HG03095 (cell line): ENCODE results near the gene SPIN1.

ENCODE experiments used
- ATAC-seq: cut with Tn5 transposase; IDR thresholded peaks from one replicate; pipeline ENCODE4 v1.9.1; 2021; ENCODE audit warnings: moderate library complexity; ENCODE audit not compliant: unreplicated experiment

The SPIN1 gene

DNA sequence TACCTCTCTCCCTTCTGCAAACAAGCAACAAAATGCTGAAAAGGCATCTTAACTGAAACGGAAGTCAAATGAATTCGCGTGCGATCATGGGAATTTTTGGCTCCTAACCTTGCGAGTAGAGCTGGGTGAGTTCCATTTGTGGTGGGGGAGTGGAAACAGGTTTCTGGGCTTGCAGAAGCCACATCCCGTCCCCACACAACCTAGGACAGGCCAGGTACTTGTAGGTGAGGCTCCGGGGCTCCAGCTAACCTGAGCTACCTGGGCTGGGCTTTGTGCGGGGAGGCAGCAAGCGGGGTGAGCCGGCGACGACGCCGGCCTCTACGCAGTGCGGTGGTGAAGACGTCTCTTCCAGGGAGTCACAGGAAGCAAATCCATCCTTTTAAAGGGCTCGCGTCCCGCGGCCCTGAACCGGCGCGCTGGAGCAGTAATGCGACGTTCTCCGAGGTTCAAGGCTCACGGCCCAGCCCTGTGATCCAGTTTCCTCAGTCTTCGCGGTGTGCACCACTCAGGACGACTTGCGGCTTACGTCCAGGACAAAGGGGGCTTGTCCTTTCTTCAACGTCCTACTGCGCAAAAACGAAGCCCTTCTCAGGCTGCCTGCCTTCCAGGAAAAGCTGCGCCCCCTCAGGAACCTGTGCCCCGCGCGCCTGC is 567 bp upstream of the SPIN1 start:
- ATAC-seq, result peak; percentile 6

DNA sequence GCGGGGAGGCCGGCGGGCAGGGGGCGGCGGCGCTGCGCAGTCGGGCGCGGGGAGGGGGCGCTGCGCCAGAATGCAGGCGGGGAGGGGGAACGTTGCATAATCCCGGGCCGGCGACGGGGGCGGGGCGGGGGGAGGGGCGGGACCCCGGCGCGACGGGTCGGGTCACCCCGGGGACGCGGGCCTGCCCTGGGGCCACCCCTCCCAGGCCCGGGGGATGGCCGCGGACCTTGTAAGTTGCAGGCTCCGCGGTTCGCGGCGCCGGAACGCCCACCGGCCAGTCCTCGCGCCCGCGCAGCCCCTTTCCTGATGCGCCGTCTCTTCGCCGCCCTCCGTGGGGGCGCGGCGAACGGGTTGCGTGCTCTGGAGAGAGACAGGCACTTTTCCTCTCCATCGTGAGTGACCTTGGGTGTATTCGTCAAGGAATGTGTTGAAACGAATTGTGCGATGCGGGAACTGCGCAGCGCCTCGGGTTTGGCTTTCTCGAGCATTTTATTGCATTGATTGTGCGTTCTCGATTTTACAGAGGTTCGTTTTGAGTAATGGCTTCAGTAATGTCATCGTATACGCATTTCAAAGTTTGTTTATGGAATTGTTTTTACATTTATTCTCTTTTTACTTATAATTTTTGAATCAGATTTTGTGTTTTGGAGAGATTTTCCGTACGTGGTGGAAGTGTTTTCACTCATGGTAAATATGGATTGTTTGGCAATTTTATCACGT is 802 bp downstream of the SPIN1 start:
- peak; percentile 19 for ATAC-seq

DNA sequence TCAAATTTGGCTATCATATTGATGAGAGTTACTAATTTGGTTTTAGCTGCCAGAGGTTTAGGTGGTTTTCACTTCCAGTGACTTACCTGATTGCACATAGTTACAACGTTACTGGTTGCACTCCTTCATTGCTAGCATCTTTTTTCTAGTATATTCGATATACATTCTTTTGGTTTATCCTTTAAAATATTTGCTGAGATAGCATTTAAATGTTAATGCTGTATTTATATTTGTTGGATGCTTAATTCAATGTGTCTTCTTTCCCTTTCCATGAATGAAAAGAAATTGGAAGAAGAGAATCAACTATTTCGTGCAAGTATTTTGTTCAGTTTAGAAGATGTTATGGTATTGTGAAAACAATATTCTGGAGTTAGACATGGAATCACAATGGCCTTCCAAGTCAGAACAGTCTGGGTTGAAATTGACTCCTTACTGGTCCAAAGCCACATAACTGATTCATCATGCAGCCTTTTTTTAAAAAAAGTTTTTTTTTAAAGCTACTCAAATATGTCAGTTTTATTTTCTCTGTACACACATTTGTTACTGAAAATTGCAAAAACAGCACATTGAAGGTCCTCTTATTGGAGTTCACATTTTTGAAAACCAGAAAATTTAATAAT is 2.2 kb downstream of the SPIN1 start:
- no peak for ATAC-seq

DNA sequence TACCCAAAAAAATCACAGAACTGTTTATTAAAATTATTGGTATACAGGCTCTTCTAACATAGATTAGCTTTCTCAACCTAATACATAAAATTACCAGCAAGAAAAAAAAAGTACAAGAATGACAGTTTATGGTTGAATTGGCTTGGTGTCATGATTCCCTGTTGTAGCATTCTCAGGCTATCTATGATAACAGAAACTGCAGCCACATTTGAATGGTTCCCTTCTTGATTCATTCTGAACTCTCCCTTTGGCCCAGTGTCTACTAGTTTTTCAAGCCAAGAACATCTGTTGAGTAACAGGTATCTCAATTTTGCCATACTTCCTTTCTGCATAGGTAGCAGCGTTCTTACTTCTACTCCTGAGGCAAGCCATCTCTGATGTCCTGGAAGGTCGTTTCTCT is 3.0 kb downstream of the SPIN1 start:
- no peak for ATAC-seq

DNA sequence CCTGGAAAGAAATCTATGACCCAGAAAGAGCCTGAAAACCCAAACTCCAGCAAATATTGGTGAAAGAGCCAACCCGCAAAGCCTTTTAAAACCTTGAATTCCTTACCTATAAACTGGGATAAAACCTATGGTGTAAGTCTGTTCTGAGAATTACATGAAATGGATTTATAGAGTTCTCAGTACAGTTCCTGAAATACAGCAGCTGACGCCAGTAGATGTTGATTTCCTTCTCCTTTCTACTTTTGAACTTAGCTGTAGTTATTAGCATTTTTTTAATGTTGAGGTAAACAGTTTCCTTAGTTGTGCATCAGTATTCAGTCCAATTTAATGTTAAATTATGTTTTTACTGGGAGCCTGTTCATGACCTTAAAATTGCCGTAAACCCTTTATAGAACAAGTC is 3.7 kb downstream of the SPIN1 start:
- no peak for ATAC-seq

DNA sequence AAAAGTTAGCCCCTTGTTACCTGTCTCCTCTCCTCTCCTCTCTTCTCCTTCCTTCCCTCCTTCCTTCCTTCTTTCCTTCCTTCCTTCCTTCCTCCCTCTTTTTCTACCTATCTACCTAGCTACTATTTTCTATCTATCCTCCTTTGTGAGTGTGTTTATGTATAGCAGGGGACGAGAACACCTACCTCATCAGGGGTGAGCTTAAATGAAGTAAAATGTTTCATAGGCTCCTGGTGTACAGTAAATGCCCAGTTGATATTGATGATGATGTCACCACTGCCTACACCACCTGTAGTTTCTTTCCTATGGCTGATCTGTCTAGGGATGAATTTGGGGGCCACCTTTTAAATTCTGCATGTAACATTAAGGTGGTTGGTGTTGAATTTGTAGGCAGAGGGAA is 4.3 kb downstream of the SPIN1 start:
- no peak for ATAC-seq

DNA sequence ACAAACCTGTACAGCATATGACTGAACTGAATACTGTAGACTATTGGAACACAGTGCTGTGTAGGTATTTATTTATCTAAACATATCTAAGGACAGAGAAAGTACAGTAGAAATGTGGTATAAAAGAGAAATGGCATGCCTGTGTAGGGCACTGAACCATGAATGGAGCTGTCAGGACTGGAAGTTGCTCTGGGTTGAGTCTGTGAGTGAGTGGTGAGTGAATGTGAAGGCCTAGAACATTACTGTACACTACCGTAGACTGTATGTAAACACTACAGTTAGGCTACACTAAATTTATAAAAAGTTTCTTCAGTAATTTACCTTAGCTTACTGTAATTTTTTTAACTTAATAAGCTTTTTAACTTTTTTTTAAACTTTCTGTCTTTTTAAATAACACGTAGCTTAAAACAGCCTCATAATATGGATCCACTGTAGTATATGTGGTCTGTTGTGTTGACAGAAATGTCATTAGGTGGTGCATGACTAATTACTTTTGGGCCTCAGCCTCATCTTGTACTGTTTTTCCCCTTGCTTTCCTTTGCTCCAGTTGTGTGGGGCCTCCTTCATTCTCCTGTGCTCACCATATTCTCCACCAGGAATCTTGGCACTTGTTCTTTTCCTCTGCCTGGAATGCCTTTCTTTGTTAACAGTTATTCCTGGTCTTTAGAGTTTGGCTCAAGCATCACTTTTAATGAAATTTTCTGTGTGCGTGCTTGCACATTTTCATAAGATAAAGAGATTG is 8.8 kb downstream of the SPIN1 start:
- ATAC-seq, result no peak

DNA sequence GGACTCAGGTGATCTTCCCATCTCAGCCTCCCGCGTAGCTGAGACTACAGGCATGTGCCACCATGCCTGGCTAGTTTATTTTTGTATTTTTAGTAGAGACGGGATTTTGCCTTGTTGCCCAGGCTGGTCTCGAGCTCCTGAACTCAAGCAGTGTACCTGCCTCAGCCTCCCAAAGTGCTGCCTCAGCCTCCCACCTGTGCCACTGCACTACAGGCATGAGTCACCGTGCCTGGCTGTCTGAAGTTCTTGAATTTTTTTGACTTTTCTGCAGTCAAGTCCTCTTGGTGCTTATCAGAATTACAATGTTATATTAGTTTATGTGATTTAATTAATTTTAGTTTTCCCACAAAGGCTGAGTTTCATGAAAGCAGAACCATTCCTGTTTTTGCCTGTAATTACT is 9.8 kb downstream of the SPIN1 start:
- ATAC-seq, result no peak

DNA sequence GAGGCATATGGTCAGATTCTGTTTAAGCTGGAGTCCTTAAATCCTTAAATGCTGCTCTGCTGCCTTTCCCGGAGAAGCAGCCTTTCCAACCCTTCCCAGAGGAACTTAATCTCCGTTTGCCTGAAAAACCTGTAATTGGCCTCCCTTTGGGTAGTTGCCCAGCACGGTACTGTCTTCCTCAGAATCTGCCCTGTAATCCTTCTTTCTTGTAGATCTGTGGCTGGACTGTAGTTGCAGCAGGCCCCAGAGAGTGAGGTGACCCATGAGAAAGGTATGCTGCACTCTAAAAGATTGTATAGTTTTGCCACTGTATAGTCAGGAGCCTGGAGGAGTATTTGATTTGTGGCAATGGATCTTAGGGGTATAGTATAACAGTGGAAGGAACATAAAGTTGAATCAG is 11.7 kb downstream of the SPIN1 start:
- no peak for ATAC-seq

DNA sequence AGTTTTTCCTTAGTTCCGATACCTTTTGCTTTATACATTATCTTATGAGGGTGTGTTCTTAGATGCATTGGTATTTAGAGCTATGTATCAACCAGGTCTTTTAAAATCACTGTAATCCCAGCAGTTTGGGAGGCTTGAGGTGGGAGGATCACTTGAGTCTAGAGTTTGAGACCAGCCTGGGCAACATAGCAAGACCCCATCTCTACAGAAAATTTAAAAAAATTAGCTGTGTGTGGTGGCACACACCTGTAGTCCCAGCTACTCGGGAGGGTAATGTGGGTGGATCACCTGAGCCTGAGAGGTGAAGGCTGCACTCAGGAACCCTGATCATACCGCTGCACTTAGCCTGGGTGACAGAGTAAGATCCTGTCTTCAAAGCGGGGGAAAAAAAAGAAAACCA is 15.1 kb downstream of the SPIN1 start:
- ATAC-seq, result no peak

DNA sequence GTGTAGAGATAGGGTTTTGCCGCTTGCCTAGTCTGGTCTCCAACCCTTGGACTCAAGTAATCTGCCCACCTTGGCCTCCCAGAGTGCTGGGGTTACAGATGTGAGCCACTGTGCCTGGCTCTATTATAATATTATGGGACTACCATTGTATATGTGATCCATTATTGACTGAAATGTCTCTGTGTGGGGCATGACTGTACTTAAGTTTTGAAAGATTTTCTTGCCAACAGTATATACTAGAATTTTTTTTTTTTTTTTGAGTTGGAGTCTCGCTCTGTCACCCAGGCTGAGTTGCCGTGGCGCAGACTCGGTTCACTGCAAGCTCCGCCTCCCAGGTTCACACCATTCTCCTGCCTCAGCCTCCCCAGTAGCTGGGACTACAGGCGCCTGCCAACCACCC is 17.8 kb downstream of the SPIN1 start:
- no peak for ATAC-seq

DNA sequence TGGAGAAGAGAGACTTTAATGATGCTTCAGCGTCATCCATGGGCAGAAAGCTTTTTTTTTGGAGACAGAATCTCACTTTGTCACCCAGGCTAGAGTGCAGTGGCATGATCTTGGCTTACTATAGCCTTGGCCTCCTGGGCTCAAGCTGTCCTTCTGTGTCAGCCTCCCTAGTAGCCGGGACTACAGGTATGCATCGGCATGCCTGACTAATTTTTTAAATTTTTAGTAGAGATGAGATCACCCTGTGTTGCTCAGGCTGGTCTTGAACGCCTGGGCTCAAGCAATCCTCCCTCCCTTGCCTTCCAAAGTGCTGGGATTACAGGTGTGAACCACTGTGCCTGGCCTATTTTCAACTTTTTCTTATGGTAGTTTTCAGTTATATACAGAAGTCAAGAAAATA is 23.2 kb downstream of the SPIN1 start:
- no peak for ATAC-seq

DNA sequence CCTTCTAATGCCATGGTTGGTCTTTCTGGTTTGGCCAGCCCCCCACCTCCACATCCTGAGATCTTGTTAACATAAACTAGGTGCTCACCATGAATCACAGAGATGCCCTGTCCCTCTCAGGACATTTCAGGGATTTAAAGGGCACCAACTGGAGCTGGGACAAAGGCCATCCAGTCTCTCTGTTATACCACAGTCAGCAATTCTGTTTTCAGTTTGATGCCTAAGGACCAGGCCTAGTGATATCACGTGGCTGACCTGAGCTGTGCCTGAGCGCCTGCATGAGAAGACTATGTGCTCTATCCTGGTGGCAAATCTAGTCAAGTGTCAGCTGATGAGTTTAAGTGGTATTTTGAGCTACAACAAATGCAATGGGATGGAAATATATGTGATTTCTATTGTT is 26.1 kb downstream of the SPIN1 start:
- no peak for ATAC-seq

DNA sequence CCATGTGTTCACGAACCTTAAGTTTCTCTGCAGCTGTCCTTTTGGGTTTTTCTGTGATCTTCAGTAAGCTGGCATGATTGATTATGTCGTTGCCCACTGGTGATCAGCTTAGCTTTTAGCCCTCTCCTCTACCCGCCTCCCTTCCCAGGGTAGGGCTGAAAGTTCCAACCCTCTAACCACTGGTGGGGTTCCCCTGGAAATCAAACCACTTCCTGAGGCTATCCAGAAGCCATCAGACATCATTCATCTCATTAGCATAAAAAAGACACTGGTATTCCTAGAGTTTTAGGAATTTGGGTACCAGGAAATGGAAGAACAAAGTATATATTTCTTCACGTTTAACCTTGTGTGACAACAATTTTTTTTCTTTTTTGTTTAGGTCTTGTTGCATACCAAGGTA is 29.8 kb downstream of the SPIN1 start:
- no peak for ATAC-seq

DNA sequence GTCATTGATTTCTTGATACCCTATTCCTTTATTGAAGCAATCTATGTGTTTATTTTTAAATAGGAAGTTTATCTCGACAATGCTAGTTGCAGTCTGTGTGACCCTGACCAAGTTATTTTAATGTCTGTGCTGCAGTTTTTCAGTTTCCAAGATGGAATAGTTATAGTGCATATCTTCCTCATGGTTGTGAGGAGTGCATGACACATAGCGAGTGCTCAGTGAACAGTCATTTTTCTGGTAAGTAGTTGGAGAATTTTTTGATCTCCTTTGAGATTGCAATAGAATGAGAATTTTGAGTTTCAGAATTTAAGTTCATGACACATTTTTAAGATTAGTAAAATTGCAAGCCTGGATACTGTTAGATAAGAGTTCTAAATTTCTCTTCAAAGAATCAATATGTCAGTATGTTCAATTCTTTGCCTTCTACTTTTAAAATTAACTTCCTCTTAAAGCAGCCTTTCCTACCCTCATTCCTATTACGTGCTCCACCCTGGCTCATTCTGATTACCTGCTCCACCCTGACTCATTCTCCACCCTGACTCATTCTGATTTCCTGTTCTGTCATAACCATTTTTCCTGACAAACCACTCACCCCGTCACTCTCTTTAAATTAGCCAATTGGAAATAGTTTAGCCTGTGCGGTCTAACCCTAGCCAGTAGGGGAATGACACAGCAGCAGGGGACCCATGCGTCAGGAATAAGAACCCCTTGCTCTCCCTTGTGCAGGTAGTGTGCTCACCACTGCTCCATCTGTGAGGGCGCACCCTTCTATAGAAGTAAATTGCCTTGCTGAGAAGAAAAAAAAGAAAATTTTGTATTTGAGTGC is 30.7 kb downstream of the SPIN1 start:
- ATAC-seq, result no peak

DNA sequence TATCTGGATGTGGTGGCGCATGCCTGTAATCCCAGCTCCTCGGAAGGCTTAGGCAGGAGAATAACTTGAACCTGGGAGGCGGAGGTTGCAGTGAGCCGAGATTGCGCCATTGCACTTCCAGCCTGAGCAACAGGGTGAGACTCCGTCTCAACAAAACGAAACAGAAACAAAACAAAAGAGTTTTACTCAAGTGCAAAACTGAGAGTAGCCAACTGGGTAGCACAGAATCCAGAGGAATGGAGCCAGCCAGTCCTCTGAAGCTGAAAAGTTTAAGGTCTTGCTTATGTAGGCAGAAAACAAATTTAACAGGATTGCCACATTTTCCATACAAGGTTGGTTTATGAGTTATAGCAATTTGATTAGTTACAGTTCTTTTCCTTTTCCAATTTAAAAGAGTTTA is 32.0 kb downstream of the SPIN1 start:
- ATAC-seq, result no peak

DNA sequence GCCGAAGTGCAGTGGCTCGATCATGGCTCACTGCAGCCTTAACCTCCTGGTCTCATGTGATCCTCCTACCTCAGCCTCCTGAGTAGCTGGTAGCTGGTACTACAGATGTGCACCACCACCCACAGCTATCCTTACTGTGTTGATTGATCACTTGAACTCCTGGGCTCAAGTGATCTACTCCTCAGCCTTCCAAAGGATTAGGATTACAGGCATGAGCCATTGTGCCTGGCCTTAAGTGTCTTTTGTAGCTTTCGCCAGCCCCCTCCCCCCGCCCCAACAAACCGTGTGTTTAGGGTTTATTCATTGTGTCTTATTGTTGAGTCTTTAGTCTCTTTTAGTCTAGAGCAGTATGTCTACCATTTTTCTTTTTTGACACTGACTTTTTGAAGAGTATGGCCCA is 33.1 kb downstream of the SPIN1 start:
- ATAC-seq, result no peak

DNA sequence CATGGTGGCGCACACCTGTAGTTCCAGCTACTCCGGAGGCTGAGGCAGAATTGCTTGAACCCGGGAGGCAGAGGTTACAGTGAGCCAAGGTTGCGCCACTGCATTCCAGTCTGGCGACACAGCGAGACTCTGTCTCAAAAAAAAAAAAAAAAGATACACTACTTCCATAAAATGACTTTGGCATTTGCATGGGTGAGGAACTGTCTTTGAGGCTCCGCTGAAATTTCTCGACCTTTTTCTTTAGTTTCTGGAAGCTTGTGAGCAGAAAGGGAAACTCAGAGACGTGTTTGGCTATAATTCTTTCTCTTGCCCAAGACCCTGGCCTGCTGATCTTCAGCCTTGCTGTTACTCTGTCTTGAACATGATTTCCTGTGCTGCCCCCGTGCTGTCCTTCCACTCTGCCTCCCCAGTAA is 37.3 kb downstream of the SPIN1 start:
- no peak for ATAC-seq

DNA sequence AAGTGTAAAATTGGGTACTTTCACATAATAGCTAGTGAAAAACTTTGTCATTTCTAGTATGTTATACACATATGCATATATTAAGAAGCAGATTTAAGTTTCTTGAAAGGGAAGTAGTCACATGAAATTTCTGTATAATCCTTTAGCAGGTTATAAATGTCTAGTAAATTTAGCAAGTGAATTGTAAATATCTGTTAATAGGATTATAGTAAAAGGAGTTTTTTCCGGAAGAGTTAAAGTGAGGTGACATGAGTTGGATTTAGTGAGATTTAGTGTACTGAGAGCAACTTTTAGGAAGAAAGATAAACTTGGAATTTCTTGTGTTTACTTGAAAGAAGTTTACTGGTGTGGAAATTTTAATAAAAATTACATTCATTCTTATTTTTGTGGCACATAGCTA is 38.4 kb downstream of the SPIN1 start:
- ATAC-seq, result no peak

DNA sequence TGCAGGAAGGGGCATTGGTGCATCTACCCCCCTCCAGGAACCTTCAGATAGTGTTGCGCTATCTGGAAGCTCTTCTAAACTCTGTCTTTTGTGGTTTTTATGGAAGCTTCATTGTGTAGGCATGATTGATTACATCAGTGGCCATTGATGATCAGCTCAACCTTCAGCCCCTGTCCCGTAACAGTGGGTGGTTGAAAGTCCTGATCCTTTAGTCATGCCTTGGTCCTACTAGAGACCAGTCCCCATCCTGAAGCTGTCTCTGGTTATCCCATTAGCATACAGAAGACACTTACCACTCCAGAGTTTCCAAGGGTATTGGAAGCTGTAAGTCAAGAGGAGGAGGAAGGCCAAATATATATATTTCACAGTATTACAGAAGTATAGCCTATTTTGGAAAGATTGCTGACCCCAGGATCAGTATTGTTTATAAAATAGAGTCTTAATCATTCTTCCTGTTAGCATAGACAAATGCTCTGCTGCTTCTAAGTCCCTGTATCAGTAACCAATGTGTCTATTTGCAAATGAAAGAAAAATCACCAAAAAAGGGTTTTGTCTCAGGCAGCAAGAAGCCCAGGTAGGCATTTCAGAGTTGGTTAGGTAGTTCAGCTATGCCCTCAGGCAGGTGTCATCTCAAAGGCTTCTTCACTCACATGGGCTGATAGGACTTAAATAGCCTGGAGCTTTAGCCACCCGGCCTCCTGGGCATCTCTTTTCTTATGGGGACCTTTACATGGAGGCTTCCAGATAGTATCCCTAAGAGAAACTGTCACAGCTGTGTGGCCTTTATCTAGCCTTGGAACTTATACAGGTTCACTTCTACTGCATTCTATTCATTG is 41.6 kb downstream of the SPIN1 start:
- ATAC-seq, result no peak
